Measurements from ENCODE around the gene KCNC3.

Gene KCNC3

GRCh38 chr19:50329146-50329925, at the start of gene KCNC3:
Gene KCNC3 (minus strand): TSS chr19:50329377. CDS start chr19:50329082, 295 bp downstream.
- DNase-seq = peak; percentile 97
- in situ Hi-C loops (cut with HindIII; ENCODE audit: low pct_ligation_motif_present, low pct_unique_long_range_greater_than_20kb, low sequenced_read_pairs) = no loop called here

DNA sequence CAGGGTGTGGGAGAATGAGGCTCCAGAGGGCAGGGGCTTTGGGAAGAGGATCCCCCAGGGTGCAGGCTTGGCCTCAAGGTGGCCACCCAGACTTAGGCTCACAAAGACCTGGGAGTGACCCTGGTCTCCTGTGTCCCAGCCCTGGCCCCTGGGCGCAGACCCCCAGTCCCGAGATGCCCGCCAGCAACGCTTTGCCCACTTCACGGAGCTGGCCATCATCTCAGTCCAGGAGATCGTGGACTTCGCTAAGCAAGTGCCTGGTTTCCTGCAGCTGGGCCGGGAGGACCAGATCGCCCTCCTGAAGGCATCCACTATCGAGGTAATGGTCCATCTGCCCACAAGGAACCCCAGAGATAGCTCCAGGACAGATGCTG, 49.7 kb upstream of the KCNC3 start:
- in situ Hi-C loops (cut with HindIII; ENCODE audit: low pct_ligation_motif_present, low pct_unique_long_range_greater_than_20kb, low sequenced_read_pairs) = no loop called here
- no peak for DNase-seq

DNA sequence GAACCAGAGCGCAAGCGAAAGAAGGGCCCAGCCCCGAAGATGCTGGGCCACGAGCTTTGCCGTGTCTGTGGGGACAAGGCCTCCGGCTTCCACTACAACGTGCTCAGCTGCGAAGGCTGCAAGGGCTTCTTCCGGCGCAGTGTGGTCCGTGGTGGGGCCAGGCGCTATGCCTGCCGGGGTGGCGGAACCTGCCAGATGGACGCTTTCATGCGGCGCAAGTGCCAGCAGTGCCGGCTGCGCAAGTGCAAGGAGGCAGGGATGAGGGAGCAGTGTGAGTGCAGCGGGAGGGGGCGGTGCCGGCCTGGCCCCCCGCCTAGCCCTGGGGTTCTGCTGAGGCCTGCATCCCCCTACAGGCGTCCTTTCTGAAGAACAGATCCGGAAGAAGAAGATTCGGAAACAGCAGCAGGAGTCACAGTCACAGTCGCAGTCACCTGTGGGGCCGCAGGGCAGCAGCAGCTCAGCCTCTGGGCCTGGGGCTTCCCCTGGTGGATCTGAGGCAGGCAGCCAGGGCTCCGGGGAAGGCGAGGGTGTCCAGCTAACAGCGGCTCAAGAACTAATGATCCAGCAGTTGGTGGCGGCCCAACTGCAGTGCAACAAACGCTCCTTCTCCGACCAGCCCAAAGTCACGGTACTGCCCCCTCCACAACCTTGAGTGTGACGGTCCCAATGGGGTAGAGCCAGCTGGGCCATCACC, 49.1 kb upstream of the KCNC3 start:
- no peak for DNase-seq
- in situ Hi-C loops (cut with HindIII; ENCODE audit: low pct_ligation_motif_present, low pct_unique_long_range_greater_than_20kb, low sequenced_read_pairs) = no loop called here

DNA sequence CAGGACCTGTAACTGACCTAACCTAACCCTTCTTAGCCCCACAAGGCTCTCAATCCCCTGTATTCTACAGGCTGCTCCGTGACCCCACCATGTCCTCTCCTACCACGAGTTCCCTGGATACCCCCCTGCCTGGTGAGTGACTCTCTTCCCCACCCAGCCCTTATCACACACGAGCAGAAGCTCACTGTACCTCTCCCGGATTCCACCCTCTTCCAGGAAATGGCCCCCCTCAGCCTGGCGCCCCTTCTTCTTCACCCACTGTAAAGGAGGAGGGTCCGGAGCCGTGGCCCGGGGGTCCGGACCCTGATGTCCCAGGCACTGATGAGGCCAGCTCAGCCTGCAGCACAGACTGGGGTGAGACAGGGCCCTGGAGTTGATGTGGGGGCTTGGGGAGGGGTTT, 48.3 kb upstream of the KCNC3 start:
- in situ Hi-C loops (cut with HindIII; ENCODE audit: low pct_ligation_motif_present, low pct_unique_long_range_greater_than_20kb, low sequenced_read_pairs) = no loop called here
- no peak for DNase-seq

- DNase-seq = peak; percentile 10
- in situ Hi-C loops (cut with HindIII; ENCODE audit: low pct_ligation_motif_present, low pct_unique_long_range_greater_than_20kb, low sequenced_read_pairs) = no loop called here
These were observed 47.9 kb upstream of the KCNC3 start for GRCh38 chr19:50377051-50377461.

- in situ Hi-C loops (cut with HindIII; ENCODE audit: low pct_ligation_motif_present, low pct_unique_long_range_greater_than_20kb, low sequenced_read_pairs) = no loop called here
These were observed 47.2 kb upstream of the KCNC3 start, which contains the start of gene NR1H2 for GRCh38 chr19:50376166-50377050. Gene NR1H2 (plus strand): TSS chr19:50376457. CDS start chr19:50377606, 1,149 bp downstream.

GRCh38 chr19:50371914-50372475, 42.8 kb upstream of the KCNC3 start:
- peak; percentile 21 for DNase-seq
- in situ Hi-C loops (cut with HindIII; ENCODE audit: low pct_ligation_motif_present, low pct_unique_long_range_greater_than_20kb, low sequenced_read_pairs) = no loop called here

More at GRCh38 chr19:50376166-50377050, 47.2 kb upstream of the KCNC3 start, which contains the start of gene NR1H2:
- DNase-seq = peak; percentile 97

GRCh38 chr19:50368649-50369570, 39.7 kb upstream of the KCNC3 start:
- peak; percentile 85 for DNase-seq
- in situ Hi-C loops (cut with HindIII; ENCODE audit: low pct_ligation_motif_present, low pct_unique_long_range_greater_than_20kb, low sequenced_read_pairs) = no loop called here

- in situ Hi-C loops (cut with HindIII; ENCODE audit: low pct_ligation_motif_present, low pct_unique_long_range_greater_than_20kb, low sequenced_read_pairs) = no loop called here
- DNase-seq = no peak
These were observed 36.5 kb upstream of the KCNC3 start, which contains the start of gene NAPSA for GRCh38 chr19:50365434-50366306. Gene NAPSA (minus strand): TSS chr19:50365639. CDS start chr19:50365621, 18 bp downstream.

DNA sequence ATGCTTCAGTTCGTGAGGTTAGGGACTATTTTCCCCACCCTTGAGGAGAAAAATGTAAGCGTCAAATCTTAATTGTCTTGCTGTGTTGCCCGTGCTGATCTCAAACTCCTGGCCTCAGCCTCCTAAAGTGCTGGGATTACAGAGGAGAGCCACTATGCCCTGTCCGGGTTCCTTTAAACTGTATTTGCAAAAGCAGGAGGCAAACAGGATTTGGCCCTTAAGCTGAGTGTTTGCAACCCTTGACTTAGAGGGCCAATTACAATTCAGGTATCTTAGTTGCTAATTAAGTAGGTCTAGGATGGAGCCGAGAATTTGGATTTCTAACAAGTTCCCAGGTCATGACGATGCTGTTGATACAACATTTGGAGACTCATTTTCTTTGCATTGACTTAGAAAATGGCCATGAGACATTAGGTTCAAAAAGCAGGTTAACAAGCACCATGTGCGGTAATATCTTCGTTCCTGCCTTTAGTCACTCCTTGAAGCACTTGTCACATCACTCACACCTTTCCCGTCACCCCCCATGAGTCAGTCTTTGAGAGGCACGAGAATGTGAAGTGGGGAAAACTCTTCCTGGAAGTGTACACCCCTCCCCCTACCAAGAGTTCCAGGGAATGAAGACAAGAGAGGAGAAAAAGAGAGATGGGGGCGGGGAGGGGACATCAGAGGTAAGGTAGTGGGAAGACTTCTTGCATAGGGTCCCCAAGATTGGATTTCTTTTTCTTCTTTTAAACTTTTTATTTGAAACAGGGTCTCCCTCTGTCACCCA, 33.7 kb upstream of the KCNC3 start:
- no peak for DNase-seq
- in situ Hi-C loops (cut with HindIII; ENCODE audit: low pct_ligation_motif_present, low pct_unique_long_range_greater_than_20kb, low sequenced_read_pairs) = no loop called here

DNA sequence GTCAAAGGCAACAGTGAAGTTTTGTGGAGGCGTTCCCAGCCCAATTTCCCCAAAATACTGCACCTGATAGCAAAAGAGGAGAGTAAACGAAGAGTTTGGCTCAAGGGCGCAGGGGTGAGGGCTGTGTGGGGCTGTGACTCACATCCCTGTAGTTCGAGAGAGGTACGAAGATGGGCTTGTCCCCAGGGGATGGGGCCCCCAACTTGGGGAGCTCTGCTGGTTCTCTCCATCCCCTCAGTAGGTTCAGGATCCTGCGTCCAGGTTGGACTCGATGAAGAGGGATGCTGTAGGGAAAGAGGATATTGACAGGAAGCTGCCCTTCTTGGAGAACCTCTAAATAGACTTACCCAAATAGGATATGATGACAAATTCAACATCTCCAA, 32.8 kb upstream of the KCNC3 start:
- in situ Hi-C loops (cut with HindIII; ENCODE audit: low pct_ligation_motif_present, low pct_unique_long_range_greater_than_20kb, low sequenced_read_pairs) = no loop called here
- DNase-seq = no peak

DNA sequence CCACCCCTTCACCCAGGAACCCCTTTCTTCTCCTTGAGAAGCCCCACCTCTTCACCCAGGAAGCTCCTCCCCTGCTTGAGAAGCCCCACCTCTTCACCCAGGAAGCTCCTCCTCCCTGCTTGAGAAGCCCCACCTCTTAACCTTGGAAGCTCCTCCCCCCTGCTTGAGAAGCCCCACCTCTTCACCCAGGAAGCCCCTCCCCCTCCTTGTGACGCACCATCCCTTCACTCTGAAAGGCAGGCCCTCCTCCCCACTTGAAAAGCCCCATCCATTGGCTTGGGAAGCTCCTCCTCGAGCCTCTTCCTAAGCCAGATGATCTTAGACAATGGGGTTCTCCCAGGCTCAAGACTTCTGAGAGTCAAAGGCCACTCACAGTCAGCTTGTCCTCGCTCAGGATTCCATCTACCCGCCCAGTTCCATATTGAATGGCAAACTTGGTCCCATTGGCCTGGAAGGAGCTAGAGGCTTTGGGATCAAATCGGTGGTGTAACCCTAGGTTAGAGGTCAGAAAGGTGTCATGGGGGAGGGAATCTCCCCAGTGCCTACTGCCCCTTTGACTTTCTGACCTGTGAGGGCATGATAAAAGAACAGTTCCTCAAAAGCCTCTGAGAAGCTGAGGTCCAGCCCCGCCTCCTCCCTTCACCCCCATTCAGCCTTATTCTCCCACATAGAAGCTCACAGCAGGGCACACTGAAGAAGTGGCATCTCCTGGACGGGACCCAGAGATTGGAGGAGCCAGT, 32.3 kb upstream of the KCNC3 start:
- DNase-seq = no peak
- in situ Hi-C loops (cut with HindIII; ENCODE audit: low pct_ligation_motif_present, low pct_unique_long_range_greater_than_20kb, low sequenced_read_pairs) = no loop called here

- no peak for DNase-seq
- in situ Hi-C loops (cut with HindIII; ENCODE audit: low pct_ligation_motif_present, low pct_unique_long_range_greater_than_20kb, low sequenced_read_pairs) = no loop called here
These were observed 30.2 kb upstream of the KCNC3 start for GRCh38 chr19:50359328-50359818.

DNA sequence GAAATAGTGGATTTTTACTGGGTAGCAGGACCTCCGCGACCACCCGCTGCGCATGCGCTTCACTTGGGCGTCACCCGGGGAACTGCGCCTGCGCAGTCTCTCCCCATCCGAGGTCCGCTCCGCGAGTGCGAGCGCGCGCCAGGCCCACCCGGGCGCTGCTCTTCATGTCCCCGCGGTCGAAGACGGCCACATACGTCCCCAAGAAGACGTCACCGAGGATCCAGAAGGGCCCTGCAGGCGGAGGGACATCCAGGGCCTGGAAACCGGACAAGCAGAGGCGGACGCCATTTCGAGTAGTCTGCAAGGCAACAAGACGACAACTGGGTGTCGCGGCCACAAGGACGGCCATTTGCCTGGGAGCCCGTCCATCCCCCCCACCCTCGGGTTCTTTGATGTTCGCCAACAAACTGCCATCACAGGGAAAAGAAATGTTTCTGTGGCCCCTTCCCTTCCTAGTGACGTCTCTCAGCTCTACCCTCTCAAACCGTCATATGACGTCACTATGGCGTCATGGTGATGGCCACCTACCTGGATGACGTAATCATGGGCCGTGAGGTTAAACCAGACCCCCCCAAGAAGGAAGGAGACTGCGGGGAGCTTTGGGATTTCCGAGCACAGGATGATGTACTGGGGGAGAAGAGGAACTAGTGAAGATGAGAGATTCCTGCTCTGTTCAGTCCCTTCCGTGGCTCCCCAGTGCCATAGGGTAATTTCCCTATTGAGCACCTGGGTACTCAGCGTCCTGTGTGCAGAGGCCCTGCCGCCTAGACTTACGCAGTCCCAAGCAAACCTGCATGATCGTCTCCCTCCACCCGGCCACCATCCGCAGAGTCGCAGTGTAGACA, 29.5 kb upstream of the KCNC3 start:
- no peak for DNase-seq
- in situ Hi-C loops (cut with HindIII; ENCODE audit: low pct_ligation_motif_present, low pct_unique_long_range_greater_than_20kb, low sequenced_read_pairs) = no loop called here
